Measurements from ENCODE around the gene NBPF26.
"Not testable (repeated sequence)": the region's sequence is repeated elsewhere in the genome, so short reads cannot be mapped to it uniquely, and the experiment has no call there.

DNA sequence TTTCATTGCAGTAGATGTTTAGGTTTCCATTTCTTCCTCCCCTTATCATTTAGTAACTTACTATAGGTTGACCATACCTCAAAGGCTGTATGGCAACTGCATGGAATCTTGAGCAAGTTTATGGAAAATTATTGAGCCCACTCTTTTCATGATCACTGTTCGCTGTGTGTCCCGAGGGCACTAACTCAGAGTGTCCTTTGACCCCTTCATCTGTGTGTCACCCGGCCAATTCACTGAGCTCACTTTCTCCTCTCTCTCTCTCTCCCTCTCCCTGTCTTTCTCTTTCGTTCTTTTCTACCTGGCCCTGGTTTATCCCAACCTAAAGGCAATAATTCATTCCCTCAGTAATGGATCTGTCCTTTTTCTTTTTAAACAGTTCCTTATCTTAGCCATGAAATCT, 101.3 kb downstream of the NBPF26 start:
- TF ChIP-seq, protein P1, sequence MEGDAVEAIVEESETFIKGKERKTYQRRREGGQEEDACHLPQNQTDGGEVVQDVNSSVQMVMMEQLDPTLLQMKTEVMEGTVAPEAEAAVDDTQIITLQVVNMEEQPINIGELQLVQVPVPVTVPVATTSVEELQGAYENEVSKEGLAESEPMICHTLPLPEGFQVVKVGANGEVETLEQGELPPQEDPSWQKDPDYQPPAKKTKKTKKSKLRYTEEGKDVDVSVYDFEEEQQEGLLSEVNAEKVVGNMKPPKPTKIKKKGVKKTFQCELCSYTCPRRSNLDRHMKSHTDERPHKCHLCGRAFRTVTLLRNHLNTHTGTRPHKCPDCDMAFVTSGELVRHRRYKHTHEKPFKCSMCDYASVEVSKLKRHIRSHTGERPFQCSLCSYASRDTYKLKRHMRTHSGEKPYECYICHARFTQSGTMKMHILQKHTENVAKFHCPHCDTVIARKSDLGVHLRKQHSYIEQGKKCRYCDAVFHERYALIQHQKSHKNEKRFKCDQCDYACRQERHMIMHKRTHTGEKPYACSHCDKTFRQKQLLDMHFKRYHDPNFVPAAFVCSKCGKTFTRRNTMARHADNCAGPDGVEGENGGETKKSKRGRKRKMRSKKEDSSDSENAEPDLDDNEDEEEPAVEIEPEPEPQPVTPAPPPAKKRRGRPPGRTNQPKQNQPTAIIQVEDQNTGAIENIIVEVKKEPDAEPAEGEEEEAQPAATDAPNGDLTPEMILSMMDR (IDR thresholded peaks at IDR 0.05): not testable (repeated sequence)
- TF ChIP-seq POLR2A (IDR thresholded peaks at IDR 0.05): not testable (repeated sequence)
